Aorta (tissue), 5 donors: ENCODE results near the gene PDK2. TPM values are rescaled to one million over a fixed set of nuclear protein-coding genes. Genes with fewer than 3 reads are reported as not detected.

Source experiments
- ATAC-seq: fragments of 200-7000 bp; cut with Tn5 transposase; one replicate; pipeline ENCODE4 v1.9.1; 2022; ENCODE audit warnings: moderate library complexity; ENCODE audit not compliant: low FRiP score
- DNase-seq, 2 donors: peaks; one replicate each; pipeline ENCODE4 v3.0.0-alpha.2; 2020
- H3K27ac ChIP-seq, 2 donors: one replicate each; pipeline ENCODE4 v1.5.1; 2013; ENCODE audit warnings: low read length in 2 of 2, mild to moderate bottlenecking in 2 of 2, moderate library complexity in 2 of 2, control low read depth in 1 of 2, inconsistent platforms in 1 of 2, low read depth in 1 of 2
- H3K27me3 ChIP-seq, 2 donors: one replicate each; pipeline ENCODE4 v1.6.1; 2013; ENCODE audit warnings: control low read depth in 1 of 2, low read length in 1 of 2, mild to moderate bottlenecking in 1 of 2, moderate library complexity in 1 of 2; ENCODE audit not compliant: insufficient read depth in 2 of 2, control insufficient read depth in 1 of 2
- H3K36me3 ChIP-seq, 2 donors: one replicate each; pipeline ENCODE4 v1.6.1; 2013; ENCODE audit warnings: control low read depth in 1 of 2, low read length in 1 of 2, mild to moderate bottlenecking in 1 of 2; ENCODE audit not compliant: insufficient read depth in 2 of 2, control insufficient read depth in 1 of 2
- H3K4me1 ChIP-seq, 2 donors: one replicate each; pipeline ENCODE4 v1.6.1; 2013; ENCODE audit warnings: low read length in 2 of 2, control low read depth in 1 of 2, mild to moderate bottlenecking in 1 of 2, moderate library complexity in 1 of 2; ENCODE audit not compliant: insufficient read depth in 2 of 2, control insufficient read depth in 1 of 2
- H3K4me3 ChIP-seq, 2 donors: one replicate each; pipeline ENCODE4 v1.5.1; 2013; ENCODE audit warnings: low read length in 2 of 2, control low read depth in 1 of 2, mild to moderate bottlenecking in 1 of 2
- H3K9me3 ChIP-seq: one replicate; pipeline ENCODE4 v1.6.1; 2013; ENCODE audit warnings: mild to moderate bottlenecking, low read length; ENCODE audit not compliant: control insufficient read depth
- WGBS, 2 donors: extraction: QIAGEN DNeasy Blood & Tissue Kit; methylation state at CpG; one replicate each; pipeline ENCODE4 v1.1.7; 2013; 5-methylcytosine and 5-hydroxymethylcytosine counted together
- intact Hi-C, 2 donors: fragments of 100-400 bp; cut with DNase I; formaldehyde crosslinking; loops; one replicate each; pipeline versions ENCODE4 v1.14.2 to v1.15.0; 2022
- polyA plus RNA-seq, 2 donors: library from polyadenylated mRNA; stranded (reverse); fragments of 200-250 nt; gene quantifications; one replicate each; pipeline ENCODE4 v1.2.3, GENCODE V29; 2013
- total RNA-seq, 2 donors: library from RNA; stranded (reverse); fragmentation: NEBNext Ultra II Directional; extraction: Animal tissue kit (Norgen Biotek cat#: 25700); gene quantifications; one replicate each; pipeline ENCODE4 v1.2.1, GENCODE V29; 2021
- donor health status: healthy with polysubstance abuse.
- donor health status: Bipolar disorder and iron deficiency.
- donor health status: DM: no; HTN: no; CAD: no.
- donor health status: DM: no; HTN: no; CAD: no.
- donor health status: DM: yes; HTN: yes; CAD: no.

The PDK2 gene
- total and polyA plus RNA-seq, 4 donors, result 15.0 to 45.8 (median 41.1) TPM

- H3K27ac ChIP-seq, result no peak overlapping the region
- intact Hi-C loops, result loop anchor here in 1 of 2 donors (10.0 kb wide), 1 partner anchor 47 kb away; the partner anchor contains the start of gene SGCA
These were observed 22.3 kb downstream of the PDK2 start for GRCh38 chr17:50117202-50118051.

GRCh38 chr17:50118076-50118827, 23.1 kb downstream of the PDK2 start:
- Histone ChIP-seq H3K4me3 (no peak overlapping the region), H3K9me3 (no peaks in the 10 kb centered on the region), H3K4me1 (no peaks in the 10 kb centered on the region), H3K27me3 (no peaks in the 10 kb centered on the region), H3K27ac (no peak overlapping the region), H3K36me3 (no peaks in the 10 kb centered on the region)
- 64 to 73% methylated on average over 22 to 23 of the region's 23 CpGs for WGBS, 2 donors
- intact Hi-C loops, result loop anchor here in 1 of 2 donors (10.0 kb wide), 1 partner anchor 47 kb away; the partner anchor contains the start of gene SGCA
- no peak for ATAC-seq
- peak in 1 of 2 donors; percentile 65 for DNase-seq

More at GRCh38 chr17:50117202-50118051, 22.3 kb downstream of the PDK2 start:
- Histone ChIP-seq H3K4me1 (no peaks in the 10 kb centered on the region), H3K9me3 (no peaks in the 10 kb centered on the region), H3K4me3 (no peak overlapping the region), H3K27me3 (no peaks in the 10 kb centered on the region), H3K36me3 (no peaks in the 10 kb centered on the region)
- peak; percentile 58 for ATAC-seq
- 10 to 13% methylated on average over 62 to 64 of the region's 64 CpGs for WGBS, 2 donors
- DNase-seq, result peak in 1 of 2 donors; percentile 89

- intact Hi-C loops, result loop anchor here in 1 of 2 donors (10.0 kb wide), 1 partner anchor 46 kb away; the partner anchor contains the start of gene SGCA
- Histone ChIP-seq H3K27me3 (no peaks in the 10 kb centered on the region), H3K4me3 (no peak overlapping the region), H3K27ac (no peak overlapping the region), H3K36me3 (no peaks in the 10 kb centered on the region), H3K4me1 (no peaks in the 10 kb centered on the region), H3K9me3 (no peaks in the 10 kb centered on the region)
- no peak for ATAC-seq
- peak in 1 of 2 donors; percentile 65 for DNase-seq
- 91 to 94% methylated on average over 4 of the region's 4 CpGs for WGBS, 2 donors
These were observed 23.7 kb downstream of the PDK2 start for GRCh38 chr17:50118828-50119218.

GRCh38 chr17:50120475-50121253, 25.5 kb downstream of the PDK2 start:
- 92 to 93% methylated on average over 7 of the region's 7 CpGs for WGBS, 2 donors
- DNase-seq (peak in 1 of 2 donors; percentile 53), ATAC-seq (no peak)
- Histone ChIP-seq H3K4me3 (no peak overlapping the region), H3K27me3 (no peaks in the 10 kb centered on the region), H3K27ac (no peak overlapping the region), H3K4me1 (no peaks in the 10 kb centered on the region), H3K9me3 (no peaks in the 10 kb centered on the region), H3K36me3 (no peaks in the 10 kb centered on the region)
- intact Hi-C loops, result no loop called here

- Histone ChIP-seq H3K27ac (no peak overlapping the region), H3K9me3 (no peaks in the 10 kb centered on the region), H3K36me3 (no peaks in the 10 kb centered on the region), H3K4me1 (no peaks in the 10 kb centered on the region), H3K27me3 (no peaks in the 10 kb centered on the region), H3K4me3 (no peak overlapping the region)
- intact Hi-C loops, result no loop called here
- ATAC-seq (no peak), DNase-seq (no peak)
- WGBS, 2 donors, result 87 to 90% methylated on average over 3 of the region's 3 CpGs
These were observed 27.8 kb downstream of the PDK2 start for GRCh38 chr17:50122945-50123344.

GRCh38 chr17:50123649-50124349, 28.6 kb downstream of the PDK2 start:
- no peak for ATAC-seq
- H3K4me1 ChIP-seq, result no peaks in the 10 kb centered on the region
- no peaks in the 10 kb centered on the region for H3K9me3 ChIP-seq
- no peak overlapping the region for H3K27ac ChIP-seq
- no peaks in the 10 kb centered on the region for H3K27me3 ChIP-seq
- intact Hi-C loops, result no loop called here
- no peak overlapping the region for H3K4me3 ChIP-seq
- no peak for DNase-seq
- 39 to 53% methylated on average over 12 of the region's 12 CpGs for WGBS, 2 donors
- H3K36me3 ChIP-seq, result no peaks in the 10 kb centered on the region

GRCh38 chr17:50125420-50125997, 30.4 kb downstream of the PDK2 start:
- no peak for ATAC-seq
- no peaks in the 10 kb centered on the region for H3K27me3 ChIP-seq
- no peak overlapping the region for H3K27ac ChIP-seq
- WGBS, 2 donors, result 95 to 97% methylated on average over 4 of the region's 4 CpGs
- no peaks in the 10 kb centered on the region for H3K9me3 ChIP-seq
- H3K4me3 ChIP-seq, result no peak overlapping the region
- DNase-seq, result no peak
- intact Hi-C loops, result no loop called here
- H3K4me1 ChIP-seq, result no peaks in the 10 kb centered on the region
- H3K36me3 ChIP-seq, result no peaks in the 10 kb centered on the region
